SW 1271 (cell line): Measurements from ENCODE around the gene AFG1L.
"Not testable (repeated sequence)": the region's sequence is repeated elsewhere in the genome, so short reads cannot be mapped to it uniquely, and the experiment has no call there.

ENCODE experiments used
- DNase-seq, 2 experiments: peaks; one replicate each; lab custom pipeline; 2025; lab: John Stamatoyannopoulos, UW

Gene AFG1L

GRCh38 chr6:108288742-108289141, 6.1 kb upstream of the AFG1L start:
- DNase-seq = no peak

GRCh38 chr6:108291091-108291490, 3.8 kb upstream of the AFG1L start:
- no peak for DNase-seq

GRCh38 chr6:108292561-108292960, 2.3 kb upstream of the AFG1L start:
- not testable (repeated sequence) for DNase-seq

GRCh38 chr6:108293527-108294296, 1.1 kb upstream of the AFG1L start:
- no peak for DNase-seq

- no peak for DNase-seq
Measured at GRCh38 chr6:108294297-108294726, 542 bp upstream of the AFG1L start.

DNA sequence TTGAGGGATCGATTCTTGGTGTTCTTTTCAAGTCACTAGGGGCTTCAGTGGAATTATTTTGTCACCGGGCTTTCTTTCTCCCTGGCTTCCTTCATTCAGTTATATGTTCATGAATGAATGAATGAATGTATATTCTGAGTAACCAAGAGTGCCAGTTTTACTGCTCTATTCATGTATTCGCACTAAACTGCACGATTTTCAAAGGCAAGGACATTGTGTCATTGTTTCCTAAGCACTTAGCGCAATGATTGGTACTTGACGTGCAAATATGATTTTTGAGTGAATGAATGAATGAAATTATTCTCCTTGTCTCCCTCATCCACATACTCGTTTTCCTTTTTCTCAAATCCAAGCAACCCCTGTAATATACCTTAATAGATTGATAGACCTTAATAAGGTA, 822 bp downstream of the AFG1L start:
- no peak for DNase-seq

DNA sequence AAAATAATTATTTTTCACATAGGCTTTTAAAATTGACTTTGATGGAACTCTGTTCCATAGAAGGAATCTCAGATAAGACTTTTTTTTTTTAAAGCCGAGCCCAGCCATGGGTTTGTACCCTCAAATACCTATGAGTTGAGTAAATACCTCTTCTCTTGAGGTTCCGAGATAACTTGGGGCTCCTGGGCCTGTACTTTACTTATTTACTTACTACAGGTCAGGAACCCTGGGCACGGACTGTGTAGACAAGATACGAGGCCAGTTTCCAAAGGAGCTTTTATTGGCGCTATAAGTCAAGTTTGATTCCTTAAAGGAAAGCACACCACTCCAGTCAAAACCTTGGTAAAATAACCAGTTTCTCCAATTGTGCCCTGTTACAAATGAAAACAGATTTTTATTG, 7.5 kb downstream of the AFG1L start:
- DNase-seq = no peak

DNA sequence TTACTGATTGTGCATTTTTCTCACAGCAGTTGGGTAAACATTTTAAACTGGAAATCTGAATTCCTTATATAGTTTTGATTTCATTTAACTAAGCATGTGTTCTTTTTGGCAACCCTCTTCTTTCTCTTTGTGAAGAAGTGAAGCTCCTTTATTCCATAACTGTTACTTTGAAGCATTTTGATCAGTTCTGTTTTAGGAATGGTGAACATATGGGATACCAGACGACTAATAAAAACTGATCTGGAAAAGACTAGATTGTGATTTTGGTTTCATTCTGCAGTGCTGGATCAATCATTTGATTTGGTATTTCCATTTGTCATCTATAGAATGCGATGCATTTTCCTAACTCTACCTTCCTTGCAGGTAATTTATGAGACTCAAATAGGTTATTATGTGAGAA, 9.8 kb downstream of the AFG1L start:
- no peak for DNase-seq

DNA sequence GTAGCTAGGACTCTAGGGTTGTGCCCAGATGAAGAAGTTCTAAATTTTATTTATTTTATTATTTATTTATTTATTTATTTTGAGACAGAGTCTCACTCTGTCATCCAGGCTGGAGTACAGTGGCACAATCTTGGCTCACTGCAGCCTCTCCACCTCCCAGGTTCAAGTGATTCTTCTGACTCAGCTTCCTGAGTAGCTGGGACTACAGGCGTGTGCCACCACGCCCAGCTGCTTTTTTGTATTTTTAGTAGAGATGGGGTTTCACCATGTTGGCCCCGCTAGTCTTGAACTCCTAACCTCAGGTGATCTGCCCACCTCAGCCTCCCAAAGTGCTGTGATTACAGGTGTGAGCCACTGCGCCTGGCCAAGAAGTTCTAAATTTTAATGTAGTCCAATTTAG, 13.8 kb downstream of the AFG1L start:
- not testable (repeated sequence) for DNase-seq

GRCh38 chr6:108309844-108310243, 15.0 kb downstream of the AFG1L start:
- no peak for DNase-seq

GRCh38 chr6:108312605-108313004, 17.8 kb downstream of the AFG1L start:
- DNase-seq = no peak

DNA sequence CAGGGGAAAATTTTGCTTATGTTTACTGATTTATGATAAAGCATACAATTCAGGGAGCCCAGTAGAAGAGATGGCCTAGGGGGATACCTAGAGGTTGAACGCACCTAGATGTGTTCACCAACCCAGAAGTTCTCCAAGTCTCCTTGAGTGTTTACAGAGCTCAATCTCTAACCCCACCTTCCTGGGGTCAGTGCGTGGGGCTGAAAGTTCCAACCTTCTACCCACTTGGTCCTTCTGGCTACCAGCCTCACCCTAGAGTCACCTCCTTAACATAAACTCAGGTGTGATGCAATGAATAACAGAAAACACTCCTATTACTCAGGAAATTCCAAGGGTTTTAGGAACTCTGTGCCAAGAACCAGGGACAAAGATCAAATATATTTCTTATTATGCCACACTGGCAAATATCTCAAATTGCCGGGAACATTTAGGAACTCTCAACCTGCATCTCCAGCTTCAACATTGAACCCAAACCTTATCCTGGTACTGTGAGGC, 26.4 kb downstream of the AFG1L start:
- no peak for DNase-seq

DNA sequence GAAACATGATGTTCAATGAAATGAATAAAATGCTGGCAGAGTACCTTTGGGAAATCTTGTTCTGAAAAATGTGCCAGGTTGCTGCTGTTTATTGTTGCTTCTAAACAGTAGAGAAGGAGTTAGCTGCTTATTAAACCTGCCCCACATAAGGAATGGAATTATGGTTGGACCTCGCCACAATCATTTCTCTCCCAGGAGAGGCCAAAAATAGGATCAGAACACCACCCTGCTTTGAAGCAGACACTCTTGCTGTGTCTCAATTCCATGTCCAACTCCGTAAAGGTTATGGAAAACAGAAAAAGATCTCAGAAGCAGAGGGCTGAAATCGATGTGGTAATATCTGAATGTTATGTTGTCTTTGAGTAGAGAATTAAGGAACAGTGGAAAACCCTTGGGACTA, 27.9 kb downstream of the AFG1L start:
- DNase-seq = no peak

DNA sequence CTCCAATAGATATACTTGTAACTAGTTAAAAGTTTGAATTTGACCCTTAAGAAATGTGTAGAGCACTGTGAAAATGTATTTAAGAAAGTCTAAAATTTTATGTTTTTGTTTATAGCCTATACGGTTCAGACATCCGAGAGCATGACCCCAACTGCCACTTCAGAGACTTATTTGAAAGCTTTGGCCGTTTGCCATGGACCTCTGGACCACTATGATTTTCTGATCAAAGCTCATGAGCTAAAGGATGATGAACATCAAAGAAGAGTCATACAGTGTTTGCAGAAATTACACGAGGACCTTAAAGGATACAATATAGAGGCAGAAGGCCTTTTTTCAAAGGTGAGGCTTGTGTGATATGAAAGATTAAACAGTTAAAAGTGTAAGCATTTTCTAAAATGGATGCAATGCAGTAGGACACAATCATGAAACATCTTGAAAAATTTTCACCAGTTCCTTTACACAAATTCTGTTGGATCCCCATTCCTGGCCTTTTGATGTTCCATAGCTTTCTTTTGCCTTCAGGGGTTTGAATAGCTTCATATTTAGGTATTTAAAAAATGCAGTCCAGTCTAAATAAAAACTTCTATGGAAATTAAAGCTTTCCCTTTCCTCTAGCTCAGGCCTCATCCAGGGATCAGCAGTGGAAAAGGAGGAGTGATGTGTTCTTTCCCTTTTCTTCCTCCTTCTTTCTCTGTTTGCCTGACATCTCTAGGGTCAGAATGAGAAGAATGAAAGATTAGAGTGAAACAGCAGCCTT, 29.0 kb downstream of the AFG1L start:
- DNase-seq = no peak

DNA sequence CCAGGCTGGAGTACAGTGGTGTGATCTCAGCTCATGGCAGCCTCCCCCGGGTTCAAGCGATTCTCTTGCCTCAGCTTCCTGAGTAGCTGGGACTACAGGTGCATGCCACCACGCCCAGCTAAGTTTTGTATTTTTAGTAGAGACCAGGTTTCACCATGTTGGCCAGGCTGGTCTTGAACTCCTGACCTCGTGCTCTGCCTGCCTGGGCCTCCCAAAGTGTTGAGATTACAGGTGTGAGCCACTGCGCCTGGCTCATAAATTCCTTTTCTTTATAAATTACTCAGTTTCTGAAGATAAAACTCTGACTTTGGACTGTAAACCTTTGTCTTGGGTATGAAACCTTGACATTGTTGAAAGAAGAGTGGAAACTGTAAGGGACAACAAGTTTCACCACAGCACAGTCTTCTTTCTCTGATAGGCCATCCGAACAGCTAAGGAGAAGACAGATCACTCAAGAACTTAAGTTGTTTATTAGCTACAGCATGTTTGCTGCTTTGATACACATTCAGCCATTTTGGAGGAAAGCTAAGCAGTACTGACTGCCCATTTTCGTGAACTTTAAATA, 35.4 kb downstream of the AFG1L start:
- not testable (repeated sequence) for DNase-seq

- DNase-seq = no peak
Measured at GRCh38 chr6:108330806-108331205, 36.0 kb downstream of the AFG1L start.

DNA sequence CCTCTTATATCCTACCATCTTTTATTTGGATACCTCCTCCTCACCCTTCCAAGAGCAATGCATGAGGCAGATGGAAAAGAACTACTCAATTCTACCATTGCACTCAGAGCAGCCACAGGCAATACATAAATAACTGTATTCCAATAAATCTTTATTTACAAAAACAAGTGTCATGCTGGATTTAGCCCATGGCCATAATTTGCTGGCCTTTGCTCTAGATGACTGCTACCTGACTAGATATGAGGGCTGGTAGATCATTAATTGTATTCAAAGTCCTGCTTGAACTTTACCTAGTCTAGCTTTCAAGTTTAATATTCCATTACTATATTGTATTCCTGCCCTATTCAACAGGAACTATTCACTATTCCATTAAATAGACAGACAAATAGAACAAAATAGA, 37.1 kb downstream of the AFG1L start:
- no peak for DNase-seq

DNA sequence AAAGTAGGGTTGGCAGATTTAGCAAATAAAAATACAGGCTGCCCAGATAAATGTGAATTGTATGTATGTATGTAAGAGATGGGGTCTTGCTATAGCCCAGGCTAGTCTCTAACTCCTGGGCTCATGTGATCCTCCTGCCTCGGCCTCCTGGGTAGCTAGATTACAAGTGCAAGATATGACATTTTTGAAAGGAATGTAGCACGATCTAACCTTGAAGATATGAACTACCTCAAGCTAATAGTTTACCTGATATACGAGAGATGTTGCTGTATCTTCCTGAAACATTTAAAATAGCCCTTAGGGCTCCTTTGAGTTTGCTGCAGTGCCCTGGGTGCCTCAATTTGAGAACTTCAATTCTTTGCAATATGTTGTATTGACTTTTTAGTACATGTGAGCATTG, 42.1 kb downstream of the AFG1L start:
- no peak for DNase-seq

DNA sequence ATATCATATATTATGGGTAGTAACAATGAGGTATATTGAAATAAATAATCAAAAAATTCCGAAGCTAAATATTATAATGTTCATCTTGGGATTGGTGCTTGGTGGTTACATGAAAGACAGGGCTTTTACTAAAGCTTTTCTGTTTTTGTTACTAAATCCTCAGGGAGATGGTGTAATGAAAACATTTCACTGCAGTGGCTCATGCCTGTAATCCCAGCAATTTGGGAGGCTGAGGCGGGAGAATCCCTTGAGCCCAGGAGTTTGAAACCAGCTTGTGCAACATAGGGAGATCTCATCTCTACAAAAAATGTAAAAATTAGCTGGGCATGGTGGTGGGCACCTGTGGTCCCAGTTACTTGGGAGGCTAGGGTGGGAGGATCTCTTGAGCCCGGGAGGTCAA, 42.9 kb downstream of the AFG1L start:
- DNase-seq = no peak

GRCh38 chr6:108341372-108341771, 46.5 kb downstream of the AFG1L start:
- DNase-seq = no peak

GRCh38 chr6:108343894-108344293, 49.0 kb downstream of the AFG1L start:
- DNase-seq = no peak

GRCh38 chr6:108348655-108349349, 53.9 kb downstream of the AFG1L start:
- no peak for DNase-seq
